Chondrocyte (in vitro differentiated cells): ENCODE results near the gene TTC16. TPM values are rescaled to one million over a fixed set of nuclear protein-coding genes. Genes with fewer than 3 reads are reported as not detected.

Experiments
- DNase-seq: peaks from one replicate; pipeline ENCODE4 v3.0.0; 2021; ENCODE audit warnings: mixed read lengths, low spot score
- H3K27ac Mint-ChIP-seq: one replicate; pipeline ENCODE4 v1.8.0; 2021; ENCODE audit warnings: mild to moderate bottlenecking, moderate library complexity, mixed read lengths; ENCODE audit not compliant: unreplicated experiment
- H3K27me3 Mint-ChIP-seq: 2 replicates; pipeline ENCODE4 v1.8.0; 2021; ENCODE audit warnings: low read depth, mixed read lengths
- H3K36me3 Mint-ChIP-seq: 2 replicates; pipeline ENCODE4 v1.8.0; 2021; ENCODE audit warnings: low read depth, mixed read lengths
- H3K4me1 Mint-ChIP-seq: 2 replicates; pipeline ENCODE4 v1.8.0; 2021; ENCODE audit warnings: low read depth, mild to moderate bottlenecking, mixed read lengths
- H3K4me3 Mint-ChIP-seq: one replicate; pipeline ENCODE4 v1.8.0; 2021; ENCODE audit warnings: mild to moderate bottlenecking, moderate library complexity, mixed read lengths; ENCODE audit not compliant: unreplicated experiment
- H3K9me3 Mint-ChIP-seq: 2 replicates; pipeline ENCODE4 v1.8.0; 2021; ENCODE audit warnings: low read depth, mixed read lengths
- total RNA-seq: library from RNA; stranded (reverse); gene quantifications from 3 replicates; pipeline ENCODE4 v1.2.1, GENCODE V29; 2021
- TF ChIP-seq, protein P1 (sequence below): fragments of 200-600 bp; sonication (generic); IDR thresholded peaks from 2 replicates; pipeline ENCODE4 v1.5.0; 2021; ENCODE audit warnings: antibody characterized with exemption, mild to moderate bottlenecking, moderate library complexity

The TTC16 gene
- total RNA-seq, 1 donor from 2014 or later, result not detected

DNA sequence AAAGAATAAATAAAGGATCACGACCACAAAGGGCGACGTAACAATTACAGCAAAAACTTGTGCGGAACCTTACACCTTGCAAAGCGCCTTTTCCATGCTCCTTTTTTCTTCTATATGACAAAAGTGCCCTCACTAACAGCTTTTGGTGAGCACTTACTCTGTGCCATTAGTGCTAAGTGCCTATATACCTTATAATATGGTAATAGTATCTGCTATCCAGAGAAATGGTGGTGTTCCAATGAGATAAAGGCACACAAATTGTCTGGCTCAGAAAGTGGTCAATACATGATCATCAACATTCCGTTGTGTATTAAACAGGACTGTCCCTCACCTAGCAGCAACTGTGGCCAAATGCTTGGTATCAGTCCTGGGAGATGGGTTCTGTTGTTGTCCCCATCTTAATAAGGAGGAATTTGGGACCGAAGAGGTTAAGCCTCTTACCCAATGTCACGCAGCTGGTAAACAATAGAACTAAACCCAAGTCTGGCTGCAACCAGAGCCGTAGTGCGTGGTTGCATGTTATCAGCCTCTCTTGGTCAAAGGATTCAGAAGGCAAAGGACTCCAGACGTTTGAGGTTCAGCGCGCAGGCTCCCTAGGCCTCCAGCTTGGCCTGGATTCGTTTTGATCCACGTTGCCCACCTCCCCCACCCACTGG is 19.8 kb downstream of the TTC16 start:
- no peak for DNase-seq
- H3K36me3 Mint-ChIP-seq, result peaks cover 5% of the 10 kb centered on the region
- H3K4me1 Mint-ChIP-seq, result peaks cover 15% of the 10 kb centered on the region
- TF ChIP-seq, protein P1, sequence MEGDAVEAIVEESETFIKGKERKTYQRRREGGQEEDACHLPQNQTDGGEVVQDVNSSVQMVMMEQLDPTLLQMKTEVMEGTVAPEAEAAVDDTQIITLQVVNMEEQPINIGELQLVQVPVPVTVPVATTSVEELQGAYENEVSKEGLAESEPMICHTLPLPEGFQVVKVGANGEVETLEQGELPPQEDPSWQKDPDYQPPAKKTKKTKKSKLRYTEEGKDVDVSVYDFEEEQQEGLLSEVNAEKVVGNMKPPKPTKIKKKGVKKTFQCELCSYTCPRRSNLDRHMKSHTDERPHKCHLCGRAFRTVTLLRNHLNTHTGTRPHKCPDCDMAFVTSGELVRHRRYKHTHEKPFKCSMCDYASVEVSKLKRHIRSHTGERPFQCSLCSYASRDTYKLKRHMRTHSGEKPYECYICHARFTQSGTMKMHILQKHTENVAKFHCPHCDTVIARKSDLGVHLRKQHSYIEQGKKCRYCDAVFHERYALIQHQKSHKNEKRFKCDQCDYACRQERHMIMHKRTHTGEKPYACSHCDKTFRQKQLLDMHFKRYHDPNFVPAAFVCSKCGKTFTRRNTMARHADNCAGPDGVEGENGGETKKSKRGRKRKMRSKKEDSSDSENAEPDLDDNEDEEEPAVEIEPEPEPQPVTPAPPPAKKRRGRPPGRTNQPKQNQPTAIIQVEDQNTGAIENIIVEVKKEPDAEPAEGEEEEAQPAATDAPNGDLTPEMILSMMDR, result no peak
- no peaks in the 10 kb centered on the region for H3K27me3 Mint-ChIP-seq
- peak overlapping the region; percentile 73 for H3K4me3 Mint-ChIP-seq
- H3K9me3 Mint-ChIP-seq, result no peaks in the 10 kb centered on the region
- peak overlapping the region; percentile 75 for H3K27ac Mint-ChIP-seq

GRCh38 chr9:127738666-127739065 is 22.8 kb downstream of the TTC16 start:
- peaks cover 1% of the 10 kb centered on the region for H3K36me3 Mint-ChIP-seq
- no peak overlapping the region for H3K4me3 Mint-ChIP-seq
- no peak for DNase-seq
- H3K4me1 Mint-ChIP-seq, result peaks cover 13% of the 10 kb centered on the region
- TF ChIP-seq, protein P1, result no peak
- no peaks in the 10 kb centered on the region for H3K27me3 Mint-ChIP-seq
- H3K27ac Mint-ChIP-seq, result no peak overlapping the region
- H3K9me3 Mint-ChIP-seq, result no peaks in the 10 kb centered on the region

DNA sequence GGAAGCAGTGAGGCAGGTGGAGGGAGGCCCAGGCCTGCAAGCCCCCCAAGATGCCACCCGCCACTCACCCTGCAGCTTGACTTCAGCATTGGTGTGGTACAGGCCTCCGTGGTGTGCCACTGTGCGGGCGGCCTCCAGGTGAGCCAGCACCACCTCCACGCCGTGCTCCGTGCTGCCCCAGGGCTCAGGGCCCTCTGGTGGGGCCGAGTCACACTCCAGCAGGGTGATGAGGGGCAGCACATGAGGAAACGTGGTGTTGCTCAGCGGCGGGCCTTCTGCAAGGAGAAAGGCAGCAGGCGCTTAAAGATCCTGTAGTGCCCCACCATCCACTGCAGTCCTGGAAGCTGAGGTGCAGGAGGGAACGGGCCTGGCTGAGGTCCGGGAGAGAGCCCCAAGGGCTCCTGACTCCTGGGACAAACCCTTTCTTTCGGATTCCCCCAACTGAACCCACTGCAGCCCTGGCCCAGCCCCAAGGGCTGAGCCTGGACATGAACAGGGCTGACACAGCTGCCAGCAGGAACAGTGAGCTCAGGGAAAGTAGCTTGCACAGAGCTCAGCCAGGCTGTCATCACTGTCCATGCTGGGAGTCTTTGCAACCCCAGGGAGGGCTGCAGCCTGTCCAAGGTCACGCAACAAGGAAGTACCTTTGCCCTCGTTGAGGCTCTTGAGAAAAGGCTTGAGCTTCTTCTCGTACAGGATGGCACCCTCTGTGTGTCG is 23.9 kb downstream of the TTC16 start:
- peaks cover 5% of the 10 kb centered on the region for H3K4me1 Mint-ChIP-seq
- no peak for DNase-seq
- peaks cover 1% of the 10 kb centered on the region for H3K36me3 Mint-ChIP-seq
- H3K9me3 Mint-ChIP-seq, result no peaks in the 10 kb centered on the region
- TF ChIP-seq, protein P1, result no peak
- H3K27me3 Mint-ChIP-seq, result no peaks in the 10 kb centered on the region
- H3K27ac Mint-ChIP-seq, result no peak overlapping the region
- no peak overlapping the region for H3K4me3 Mint-ChIP-seq

GRCh38 chr9:127741831-127742434 is 26.1 kb downstream of the TTC16 start:
- TF ChIP-seq, protein P1, result no peak
- Mint-ChIP-seq H3K4me3 (no peak overlapping the region), H3K27ac (no peak overlapping the region), H3K27me3 (no peaks in the 10 kb centered on the region), H3K9me3 (no peaks in the 10 kb centered on the region), H3K4me1 (no peaks in the 10 kb centered on the region), H3K36me3 (peaks cover 1% of the 10 kb centered on the region)
- no peak for DNase-seq

GRCh38 chr9:127742435-127743088 is 26.7 kb downstream of the TTC16 start:
- no peaks in the 10 kb centered on the region for H3K4me1 Mint-ChIP-seq
- no peaks in the 10 kb centered on the region for H3K27me3 Mint-ChIP-seq
- H3K9me3 Mint-ChIP-seq, result no peaks in the 10 kb centered on the region
- no peak overlapping the region for H3K27ac Mint-ChIP-seq
- peaks cover 4% of the 10 kb centered on the region for H3K36me3 Mint-ChIP-seq
- TF ChIP-seq, protein P1, result no peak
- DNase-seq, result no peak
- no peak overlapping the region for H3K4me3 Mint-ChIP-seq
